ENCODE results near the gene FAM25C. TPM values are rescaled to one million over a fixed set of nuclear protein-coding genes. Genes with fewer than 3 reads are reported as not detected.
"Not testable (repeated sequence)": the region's sequence is repeated elsewhere in the genome, so short reads cannot be mapped to it uniquely, and the experiment has no call there.

The FAM25C gene
- total RNA-seq, 4 donors from 2014 or later: not detected

GRCh38 chr10:47972077-47972476 is 27.5 kb downstream of the FAM25C start:
- H3K27ac ChIP-seq, ATAC-seq, H3K9me3 ChIP-seq, H3K4me3 ChIP-seq, H3K27me3 ChIP-seq, H3K4me1 ChIP-seq, H3K36me3 ChIP-seq: not testable (repeated sequence)
- no CpG with 5 or more reads among the region's 2 CpGs for WGBS, 2 donors (ENCODE audit: low coverage in 1 of 2)

- not testable (repeated sequence) for H3K9me3 ChIP-seq, H3K27ac ChIP-seq, ATAC-seq, H3K4me1 ChIP-seq, H3K4me3 ChIP-seq, H3K36me3 ChIP-seq, H3K27me3 ChIP-seq
- no CpG with 5 or more reads among the region's 5 CpGs for WGBS, 2 donors (ENCODE audit: low coverage in 1 of 2)
These were observed 28.0 kb downstream of the FAM25C start for GRCh38 chr10:47971598-47971997.

GRCh38 chr10:47970047-47970446 is 29.5 kb downstream of the FAM25C start:
- ATAC-seq: not testable (repeated sequence)

DNA sequence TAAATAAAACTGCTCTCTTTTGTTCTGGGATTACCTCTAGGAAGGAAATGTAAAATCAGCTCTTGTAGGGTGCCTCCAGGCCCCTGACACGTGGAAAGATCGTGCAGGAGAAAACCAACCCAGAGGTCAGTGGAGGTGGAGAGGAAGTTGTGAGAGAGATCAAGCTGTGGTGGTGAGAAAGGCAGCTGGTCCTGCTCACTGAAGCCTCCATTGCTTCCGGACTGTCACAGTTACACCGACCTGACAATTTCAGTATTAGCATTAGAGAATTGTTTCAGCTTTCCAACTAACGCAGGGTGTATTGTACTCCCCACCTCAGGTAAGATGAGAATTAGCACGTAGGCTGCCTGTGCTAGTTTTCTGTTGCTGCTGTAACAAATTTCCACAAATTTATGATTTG is 30.6 kb downstream of the FAM25C start:
- H3K27ac ChIP-seq, H3K36me3 ChIP-seq, H3K27me3 ChIP-seq, H3K4me3 ChIP-seq, H3K9me3 ChIP-seq, ATAC-seq, H3K4me1 ChIP-seq: not testable (repeated sequence)
- WGBS, 2 donors (ENCODE audit: low coverage in 1 of 2): 67 to 89% methylated on average over 1 to 4 of the region's 6 CpGs

More at GRCh38 chr10:47970047-47970446, 29.5 kb downstream of the FAM25C start:
- H3K27ac ChIP-seq, H3K36me3 ChIP-seq, H3K4me3 ChIP-seq, H3K4me1 ChIP-seq, H3K9me3 ChIP-seq, H3K27me3 ChIP-seq: not testable (repeated sequence)
- 67 to 72% methylated on average over 1 to 2 of the region's 3 CpGs for WGBS, 2 donors (ENCODE audit: low coverage in 1 of 2)

DNA sequence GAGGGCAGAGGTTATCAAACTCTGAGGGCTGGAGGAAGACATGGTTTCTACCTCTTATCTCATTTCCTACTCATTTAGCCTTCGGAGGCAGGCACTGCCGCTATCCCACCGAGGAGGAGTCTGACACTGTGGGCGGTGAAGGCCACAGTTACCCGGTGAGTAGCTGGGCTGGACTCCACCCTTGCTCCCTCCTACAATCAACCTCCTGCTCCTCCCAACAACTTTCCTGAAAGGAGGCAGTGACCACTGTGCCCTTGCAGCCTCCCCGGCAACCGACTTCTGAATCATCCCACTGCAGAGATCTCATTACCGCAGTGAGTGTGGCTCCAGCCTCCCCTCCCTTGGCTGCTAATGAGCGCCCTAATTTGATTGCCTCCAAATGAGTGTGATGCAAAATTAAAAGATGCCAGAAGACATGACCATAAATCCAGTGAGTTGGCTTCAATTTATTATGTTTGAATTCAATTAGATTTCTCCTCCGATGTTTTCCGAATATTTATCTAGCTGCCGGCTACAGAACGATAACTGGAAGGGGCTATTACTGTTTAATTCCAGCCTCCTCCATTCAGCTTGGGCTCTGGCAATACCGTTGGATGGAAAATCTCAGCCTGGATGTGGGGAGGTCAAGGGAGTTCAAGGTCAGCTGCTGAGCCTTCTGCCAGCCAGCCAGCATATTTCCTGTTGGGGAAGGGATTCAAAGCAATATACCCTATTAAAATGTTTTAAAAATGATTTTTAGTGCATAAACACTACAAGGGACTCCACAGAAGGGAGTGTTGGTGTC is 35.1 kb downstream of the FAM25C start:
- not testable (repeated sequence) for H3K4me1 ChIP-seq, H3K9me3 ChIP-seq
- WGBS, 2 donors (ENCODE audit: low coverage in 1 of 2): 7% methylated on average over 3 of the region's 14 CpGs; no CpG with 5 or more reads in 1 of the 2 donors

GRCh38 chr10:47962785-47963184 is 36.8 kb downstream of the FAM25C start:
- ATAC-seq, H3K36me3 ChIP-seq, H3K27ac ChIP-seq, H3K9me3 ChIP-seq, H3K4me1 ChIP-seq, H3K4me3 ChIP-seq, H3K27me3 ChIP-seq: not testable (repeated sequence)
- WGBS, 2 donors (ENCODE audit: low coverage in 1 of 2): no CpG with 5 or more reads among the region's 5 CpGs

More for the DNA sequence above, 35.1 kb downstream of the FAM25C start:
- H3K36me3 ChIP-seq, H3K4me3 ChIP-seq, H3K27ac ChIP-seq, H3K27me3 ChIP-seq: not testable (repeated sequence)
- ATAC-seq: peak; percentile 42

GRCh38 chr10:47960699-47961098 is 38.9 kb downstream of the FAM25C start:
- not testable (repeated sequence) for H3K4me1 ChIP-seq, H3K36me3 ChIP-seq, H3K4me3 ChIP-seq, ATAC-seq, H3K27me3 ChIP-seq, H3K27ac ChIP-seq, H3K9me3 ChIP-seq
- no CpG with 5 or more reads among the region's 2 CpGs for WGBS, 2 donors (ENCODE audit: low coverage in 1 of 2)

DNA sequence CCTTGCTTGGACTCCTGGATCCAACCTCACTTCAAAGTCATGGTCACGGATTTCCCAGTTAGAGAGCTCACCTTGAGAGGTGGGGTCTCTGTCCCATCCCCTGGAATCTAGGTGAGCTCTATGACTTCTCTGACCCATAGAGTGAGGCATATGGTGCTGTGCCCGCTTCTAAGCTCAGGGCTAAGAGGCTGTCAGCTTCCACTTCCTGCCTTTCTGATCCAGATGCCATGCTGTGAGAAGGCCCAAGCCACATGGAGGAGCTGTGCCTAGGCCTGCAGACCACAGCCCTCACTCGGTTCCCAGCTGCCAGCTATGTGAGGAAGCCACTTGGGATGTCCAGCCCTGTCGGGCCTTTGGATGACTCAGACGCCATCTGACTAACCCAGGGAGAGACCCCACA is 39.9 kb downstream of the FAM25C start:
- H3K36me3 ChIP-seq, H3K27me3 ChIP-seq, H3K27ac ChIP-seq, H3K9me3 ChIP-seq, H3K4me3 ChIP-seq, ATAC-seq, H3K4me1 ChIP-seq: not testable (repeated sequence)
- WGBS, 2 donors (ENCODE audit: low coverage in 1 of 2): 80% methylated on average over 1 of the region's 5 CpGs; no CpG with 5 or more reads in 1 of the 2 donors

DNA sequence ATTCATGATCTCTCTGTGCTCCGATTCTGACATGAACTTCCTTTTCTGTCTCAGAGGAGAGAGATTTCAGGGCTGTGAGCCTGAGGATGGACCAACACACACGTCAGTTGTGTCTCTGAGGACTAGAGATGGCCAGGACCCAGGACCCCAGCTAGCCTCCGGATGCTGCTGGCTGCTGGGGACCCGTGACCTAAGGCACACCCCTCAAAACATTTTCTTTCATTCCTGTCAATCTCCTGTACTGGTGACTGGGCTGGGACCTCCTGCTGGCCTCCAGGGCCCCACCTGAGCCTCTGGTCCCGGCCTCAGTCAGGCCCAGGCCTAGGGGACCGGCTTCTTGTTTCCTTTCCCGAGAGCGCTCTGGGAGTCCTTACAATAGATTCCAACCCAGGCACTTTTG is 42.4 kb downstream of the FAM25C start:
- H3K4me3 ChIP-seq, H3K4me1 ChIP-seq, H3K27ac ChIP-seq, H3K27me3 ChIP-seq, H3K36me3 ChIP-seq, H3K9me3 ChIP-seq: not testable (repeated sequence)
- ATAC-seq: peak; percentile 13
- WGBS, 2 donors (ENCODE audit: low coverage in 1 of 2): 83 to 90% methylated on average over 2 to 7 of the region's 8 CpGs

GRCh38 chr10:47947424-47947823 is 52.2 kb downstream of the FAM25C start:
- not testable (repeated sequence) for H3K9me3 ChIP-seq, H3K4me1 ChIP-seq, ATAC-seq, H3K4me3 ChIP-seq, H3K27ac ChIP-seq, H3K27me3 ChIP-seq, H3K36me3 ChIP-seq
- 50 to 100% methylated on average over 1 of the region's 1 CpG for WGBS, 2 donors (ENCODE audit: low coverage in 1 of 2)

Small RNAs within 50 kb of the gene (small RNA-seq; reads per million reads assigned to genes)
- 0 reads per million in 4 donors for gene RNA5SP315

Other genes starting within 250 kb of the FAM25C start
- 1 to 10 TPM; 1.4 to 4.0 (median 2.0) TPM for gene SYT15B, start 236.2 kb downstream of the FAM25C start, total RNA-seq
- gene NPY4R2, start 81.1 kb downstream of the FAM25C start, total RNA-seq: under 1 TPM in 1 of 4 donors, not detected in 3; 0.15 TPM

Data from gastroesophageal sphincter (tissue), 4 donors.